ENCODE results near the gene B4GALT5. TPM values are rescaled to one million over a fixed set of nuclear protein-coding genes. Genes with fewer than 3 reads are reported as not detected.

Gene B4GALT5
- total RNA-seq, 1 donor from 2014 or later, result 23.4 TPM

DNA sequence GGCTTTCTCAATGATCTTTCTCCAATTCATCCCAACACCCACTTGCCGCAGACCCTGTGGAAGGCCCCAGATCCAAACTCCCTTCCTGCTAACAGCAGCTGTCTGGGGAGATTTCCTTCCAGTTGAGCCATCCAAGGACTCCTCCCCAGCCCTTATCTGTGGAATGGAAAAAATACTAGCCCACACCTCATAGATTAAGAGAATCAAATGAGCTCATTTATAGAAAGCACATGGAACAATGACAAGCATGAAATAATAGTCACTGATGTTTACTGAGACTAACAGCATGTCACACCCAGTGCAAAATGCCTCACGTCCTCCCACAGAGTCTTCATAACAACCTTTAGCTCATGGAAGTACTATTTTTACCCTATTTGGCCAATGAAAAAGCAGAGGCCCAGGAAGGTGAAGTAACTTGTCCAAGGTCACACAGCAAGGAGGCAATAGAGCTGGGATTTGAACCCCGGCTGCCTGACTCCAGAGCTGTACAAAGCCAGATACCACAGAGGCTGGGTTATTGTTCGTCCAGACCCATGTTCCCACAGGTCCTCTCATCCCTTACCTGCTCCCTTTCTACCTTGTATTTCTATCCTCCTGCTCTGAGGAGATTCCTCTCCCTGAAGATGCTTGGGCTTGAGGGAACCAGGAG lies 122.3 kb downstream of the B4GALT5 start:
- intact Hi-C loops (cut with micrococcal nuclease), result loop anchor here (5.0 to 10.0 kb wide), 2 partner anchors 314 to 923 kb away; partner anchors contain the start of genes PTPN1 and ZNFX1

DNA sequence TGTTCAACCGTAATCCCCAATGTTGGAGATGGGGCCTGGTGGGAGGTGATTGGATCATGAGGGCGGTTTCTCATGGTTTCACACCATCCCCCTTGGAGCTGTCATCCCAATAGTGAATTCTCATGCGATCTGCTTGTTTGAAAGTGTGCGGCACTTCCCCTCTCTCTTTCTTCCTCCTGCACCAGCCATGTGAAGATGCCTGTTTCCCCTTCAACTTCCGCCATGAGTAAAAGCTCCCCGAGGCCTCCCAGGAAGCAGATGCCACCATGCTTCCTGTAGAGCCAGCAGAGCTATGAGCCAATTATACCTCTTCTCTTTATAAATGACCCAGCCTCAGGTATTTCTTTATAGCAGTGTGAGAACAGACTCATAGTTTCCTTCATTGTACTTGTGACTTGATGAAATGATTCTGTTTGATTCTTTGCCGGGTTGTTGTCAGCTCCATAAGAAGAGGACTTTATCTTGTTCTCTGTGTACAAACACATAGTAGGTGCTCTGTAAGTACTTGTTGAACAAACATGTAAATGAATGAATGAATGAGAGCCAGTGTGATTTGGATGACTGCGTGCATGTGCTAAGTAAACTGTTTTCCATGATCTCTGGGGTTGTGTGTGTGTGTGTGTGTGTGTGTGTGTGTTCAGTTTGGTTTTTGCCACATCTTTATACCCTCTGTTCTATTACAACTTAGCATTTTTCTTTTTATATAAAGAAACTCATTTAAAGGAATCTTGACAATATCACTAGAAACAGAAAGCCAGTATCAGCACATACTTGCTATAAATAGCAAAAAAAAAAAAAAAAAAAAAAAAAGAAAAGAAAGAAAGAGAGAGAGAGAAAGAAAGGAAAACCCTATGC lies 123.3 kb downstream of the B4GALT5 start:
- intact Hi-C loops (cut with micrococcal nuclease), result loop anchor here (5.0 to 10.0 kb wide), 2 partner anchors 313 to 924 kb away; partner anchors contain the start of genes PTPN1 and ZNFX1

DNA sequence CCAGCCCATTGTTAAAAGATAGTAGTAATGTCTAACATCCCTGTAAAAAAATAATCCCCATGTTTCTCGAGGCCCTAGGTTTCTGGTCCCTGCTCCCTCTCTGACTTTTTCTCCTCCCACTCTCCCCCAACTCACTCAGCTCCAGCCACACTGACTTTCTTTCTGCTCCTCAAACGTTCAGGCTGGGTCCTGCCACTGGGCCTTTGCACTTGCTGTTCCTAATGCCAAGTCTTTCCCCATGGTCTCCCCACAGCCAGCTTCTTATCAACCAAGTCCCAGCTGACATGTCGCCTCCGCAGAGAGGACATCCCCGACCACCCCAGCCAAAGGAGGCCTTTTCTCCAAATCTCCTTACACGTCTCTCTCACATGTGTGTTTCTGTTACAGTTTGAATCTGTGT lies 123.9 kb downstream of the B4GALT5 start:
- intact Hi-C loops (cut with micrococcal nuclease), result loop anchor here (5.0 to 10.0 kb wide), 2 partner anchors 312 to 925 kb away; partner anchors contain the start of genes PTPN1 and ZNFX1

DNA sequence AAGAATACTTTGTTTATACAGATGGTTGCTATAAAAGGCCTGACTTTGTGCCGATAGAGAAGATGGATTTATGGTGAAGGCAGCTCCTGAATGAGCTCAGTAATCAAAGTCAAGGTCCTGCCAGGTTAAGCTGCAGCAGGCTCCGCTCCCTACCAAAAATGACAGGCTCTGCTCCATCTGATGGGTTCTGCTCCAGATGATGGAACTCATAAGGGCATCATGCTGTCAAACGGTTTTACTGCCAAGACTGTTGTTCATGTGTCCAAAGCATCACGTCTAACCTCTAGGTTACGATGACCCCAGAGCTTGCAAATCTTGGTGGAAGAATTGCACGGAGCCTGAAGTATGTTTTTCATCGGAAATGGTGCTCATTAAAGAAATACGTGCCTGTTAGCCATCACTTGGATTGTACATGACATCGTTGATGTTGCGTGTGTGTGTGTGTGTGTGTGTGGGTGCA lies 126.5 kb downstream of the B4GALT5 start:
- intact Hi-C loops (cut with micrococcal nuclease), result no loop called here

DNA sequence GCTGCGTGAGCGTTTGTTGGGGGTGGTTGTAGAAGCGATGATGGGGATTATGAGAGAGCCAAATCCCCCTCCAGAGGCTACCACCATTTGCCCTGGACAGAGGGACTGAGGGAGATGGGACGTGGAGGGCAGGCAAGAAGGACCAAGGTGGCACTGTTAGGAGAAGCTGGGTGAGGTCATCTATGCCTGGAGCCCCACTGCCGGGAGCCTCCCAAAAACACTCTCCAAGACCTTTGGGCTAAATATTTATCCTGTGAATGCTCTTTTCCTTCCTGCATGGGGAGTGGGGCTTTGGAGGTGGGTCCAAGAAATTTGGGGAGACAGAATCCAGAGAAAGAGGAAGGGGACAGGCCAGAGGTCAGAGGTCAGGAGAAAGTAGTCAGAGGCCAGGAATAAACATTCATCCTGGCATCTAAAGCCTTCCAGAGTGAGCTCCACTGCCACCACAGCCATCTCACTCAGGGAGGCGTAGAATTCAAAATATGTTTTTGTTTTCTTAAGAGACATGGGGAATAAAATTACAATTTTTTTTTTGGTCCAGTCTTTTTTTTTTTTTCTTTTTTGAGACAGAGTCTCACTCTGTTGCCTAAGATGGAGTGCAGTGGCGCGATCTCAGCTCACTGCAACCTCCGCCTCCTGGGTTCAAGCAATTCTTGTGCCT lies 128.0 kb downstream of the B4GALT5 start:
- intact Hi-C loops (cut with micrococcal nuclease), result no loop called here

DNA sequence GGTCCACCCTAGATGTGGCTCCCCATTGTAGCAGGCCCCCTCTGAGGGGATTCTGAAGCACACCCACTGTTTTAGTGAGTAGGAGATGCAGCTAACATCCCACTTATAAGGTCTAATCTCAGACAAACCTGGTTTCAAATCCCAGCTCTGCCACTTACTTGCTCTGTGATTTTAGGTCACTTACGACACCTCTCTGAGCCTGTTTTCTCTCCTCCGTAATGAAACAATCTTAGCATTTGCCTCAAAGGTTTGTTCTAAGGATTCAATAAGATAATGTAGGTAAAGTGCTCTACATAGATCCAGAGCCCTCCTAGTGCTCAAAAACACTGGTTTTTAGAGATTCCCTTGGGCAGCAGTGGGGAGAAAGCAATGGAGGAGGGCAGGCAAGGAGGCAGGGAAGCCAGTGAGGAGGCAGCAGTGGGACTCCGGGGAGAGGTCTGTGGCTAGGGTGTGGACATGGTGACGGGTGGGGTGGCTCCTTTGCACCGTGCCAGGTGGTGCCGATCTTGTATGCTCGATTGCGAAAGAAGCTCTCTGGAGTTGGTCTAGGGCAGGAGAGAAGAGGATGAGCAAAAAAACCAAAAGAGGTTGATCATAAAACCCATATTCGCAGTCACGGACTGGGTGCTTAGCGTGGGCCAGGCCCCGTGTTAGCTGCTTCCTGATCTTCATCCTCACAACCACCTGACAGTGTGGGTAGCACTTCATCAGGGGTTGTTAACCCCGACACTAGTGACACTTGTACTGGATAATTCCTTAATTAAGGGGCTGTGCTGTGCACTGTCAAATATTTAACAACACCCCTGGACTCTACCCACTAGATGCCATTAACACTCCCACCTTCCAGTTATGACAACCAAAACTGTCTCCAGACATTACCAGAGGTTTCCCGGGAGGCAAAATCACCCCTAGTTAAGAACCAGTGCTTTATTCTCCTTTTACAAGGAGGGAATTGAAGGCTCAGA lies 129.0 kb downstream of the B4GALT5 start:
- intact Hi-C loops (cut with micrococcal nuclease), result no loop called here

DNA sequence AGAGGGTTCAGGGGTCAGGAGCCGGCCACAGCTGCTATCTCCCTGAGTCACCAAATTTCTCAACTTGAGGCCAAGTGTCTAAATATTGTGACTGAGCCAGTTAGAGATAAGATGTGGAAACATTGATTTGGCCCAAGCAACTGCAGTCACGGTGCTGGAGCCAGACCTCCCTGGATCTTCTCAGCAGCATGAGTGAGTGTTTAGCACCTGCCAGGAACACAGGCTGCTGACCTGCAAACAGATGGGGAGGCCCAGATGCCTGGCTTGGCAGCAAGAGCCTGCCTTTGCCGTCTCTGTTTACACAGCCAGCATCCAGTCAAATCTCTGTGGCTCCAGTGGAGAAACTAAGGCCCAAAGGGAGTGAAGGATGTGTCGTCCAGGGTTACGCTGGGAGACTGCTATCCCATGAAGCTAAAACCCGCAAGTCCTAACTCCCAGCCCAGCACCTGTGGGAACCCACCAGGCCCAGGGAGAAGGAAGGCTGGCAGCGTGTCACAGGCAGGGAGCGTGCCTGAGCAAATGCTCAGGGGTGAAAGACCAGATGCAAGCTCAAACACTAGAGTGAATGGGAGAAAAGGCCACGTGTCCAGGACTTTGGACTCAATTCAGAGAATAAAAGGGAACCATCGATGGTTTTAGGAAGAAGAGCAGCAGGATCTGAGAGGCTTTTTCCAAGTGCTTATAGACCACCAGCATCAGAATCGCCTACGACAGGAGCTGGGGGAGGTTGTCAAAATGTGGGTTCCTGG lies 129.8 kb downstream of the B4GALT5 start:
- intact Hi-C loops (cut with micrococcal nuclease), result no loop called here

DNA sequence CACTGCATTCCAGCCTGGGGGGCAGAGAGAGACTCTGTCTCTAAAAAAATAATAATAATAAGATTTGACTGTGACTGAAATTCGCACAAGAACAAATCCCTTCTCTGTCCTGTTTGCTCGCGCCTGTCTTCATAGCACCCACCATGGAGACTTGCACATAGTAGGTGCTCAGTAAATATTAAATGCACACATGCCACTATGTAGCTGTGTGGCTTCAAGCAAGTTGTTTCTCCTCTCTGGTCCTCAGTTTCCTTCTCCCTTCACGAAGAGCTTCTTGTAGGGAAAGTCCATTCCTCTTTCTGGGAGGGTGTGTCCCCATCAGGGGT lies 130.4 kb downstream of the B4GALT5 start:
- intact Hi-C loops (cut with micrococcal nuclease), result no loop called here

Other genes with a start within 250 kb of the B4GALT5 start
- 0.02 and 0.39 TPM in 2 replicates for gene KCNB1, start 231.2 kb downstream of the B4GALT5 start, total RNA-seq
- gene PTGIS, start 145.7 kb downstream of the B4GALT5 start, total RNA-seq, result 22.7 and 23.7 TPM in 2 replicates
- gene SLC9A8, start 99.0 kb upstream of the B4GALT5 start, total RNA-seq, result 19.7 and 22.3 TPM in 2 replicates
- 7.7 and 8.0 TPM in 2 replicates for gene SPATA2, start 201.7 kb upstream of the B4GALT5 start, total RNA-seq
- gene RNF114, start 222.5 kb upstream of the B4GALT5 start, total RNA-seq, result 57.3 and 59.1 TPM in 2 replicates